Hepatocyte (in vitro differentiated cells): ENCODE results near the gene LXN. TPM values are rescaled to one million over a fixed set of nuclear protein-coding genes. Genes with fewer than 3 reads are reported as not detected.

ENCODE experiments used
- DNase-seq: peaks from one replicate; pipeline ENCODE4 v3.0.0-alpha.2; 2016; ENCODE audit warnings: low spot score
- H2AFZ ChIP-seq: fragments of 200-600 bp; sonication (generic); 2 replicates; pipeline ENCODE4 v1.6.0; 2016; ENCODE audit warnings: antibody characterized with exemption, mild to moderate bottlenecking
- H3K27ac ChIP-seq: fragments of 200-600 bp; sonication (generic); 2 replicates; pipeline ENCODE4 v1.5.1; 2016; ENCODE audit warnings: mild to moderate bottlenecking
- H3K27me3 ChIP-seq: fragments of 200-600 bp; sonication (generic); 2 replicates; pipeline ENCODE4 v1.6.1; 2016
- H3K36me3 ChIP-seq: fragments of 200-600 bp; sonication (generic); replicated peaks from 2 replicates; pipeline ENCODE4 v1.5.1; 2016; ENCODE audit warnings: low read depth; ENCODE audit not compliant: insufficient read depth
- H3K4me1 ChIP-seq: fragments of 200-600 bp; sonication (generic); 2 replicates; pipeline ENCODE4 v1.5.1; 2016; ENCODE audit warnings: mild to moderate bottlenecking, moderate library complexity; ENCODE audit not compliant: insufficient read depth
- H3K4me2 ChIP-seq: fragments of 200-600 bp; sonication (generic); 2 replicates; pipeline ENCODE4 v1.6.0; 2016
- H3K4me3 ChIP-seq: fragments of 200-600 bp; sonication (generic); 2 replicates; pipeline ENCODE4 v1.5.1; 2016; ENCODE audit warnings: mild to moderate bottlenecking
- H3K79me2 ChIP-seq: fragments of 200-600 bp; sonication (generic); 2 replicates; pipeline ENCODE4 v1.6.0; 2017; ENCODE audit warnings: mild to moderate bottlenecking
- H3K9me2 ChIP-seq: fragments of 200-600 bp; sonication (generic); replicated peaks from 2 replicates; pipeline ENCODE4 v1.6.0; 2017; ENCODE audit warnings: mild to moderate bottlenecking; ENCODE audit not compliant: insufficient read depth
- H3K9me3 ChIP-seq: fragments of 200-600 bp; sonication (generic); 2 replicates; pipeline ENCODE4 v1.5.1; 2016; ENCODE audit warnings: low read depth, mild to moderate bottlenecking
- H4K20me1 ChIP-seq: fragments of 200-600 bp; sonication (generic); 2 replicates; pipeline ENCODE4 v1.6.0; 2016; ENCODE audit warnings: mild to moderate bottlenecking; ENCODE audit not compliant: insufficient read depth, poor library complexity, severe bottlenecking
- EZH2 ChIP-seq: fragments of 200-600 bp; sonication (generic); IDR thresholded peaks from 2 replicates; pipeline ENCODE4 v1.6.1; 2016; ENCODE audit warnings: antibody characterized with exemption, mild to moderate bottlenecking, borderline replicate concordance
- EZH2phosphoT487 ChIP-seq: fragments of 200-600 bp; sonication (generic); IDR thresholded peaks from one replicate; pipeline ENCODE4 v1.6.1; 2018; ENCODE audit warnings: antibody characterized with exemption, mild to moderate bottlenecking, low read depth, moderate library complexity; ENCODE audit not compliant: unreplicated experiment, severe bottlenecking
- WGBS: methylation state at CpG from one replicate; pipeline ENCODE4 v1.1.6; 2016; ENCODE audit warnings: low lambda C conversion rate; ENCODE audit errors: missing lambda C conversion rate; 5-methylcytosine and 5-hydroxymethylcytosine counted together
- polyA plus RNA-seq: library from polyadenylated mRNA; unstranded; fragments of >200 nt; fragmentation: Nextera tagmentation; extraction: Ambion mirVana; gene quantifications from 2 replicates; pipeline ENCODE4 v1.2.1, GENCODE V29; 2016
- total RNA-seq: library from RNA; depleted of rRNA; stranded (reverse); fragments of >200 nt; gene quantifications from 2 replicates; pipeline ENCODE4 v1.2.3, GENCODE V29; 2014
- TF ChIP-seq, protein P1 (sequence below): fragments of 200-600 bp; sonication (generic); IDR thresholded peaks from 2 replicates; pipeline ENCODE4 v1.5.1; 2016; ENCODE audit warnings: antibody characterized with exemption, mild to moderate bottlenecking; ENCODE audit not compliant: poor library complexity

Gene LXN
- total and polyA plus RNA-seq, 2 experiments from 2014 or later = 19.6 to 21.3 TPM

DNA sequence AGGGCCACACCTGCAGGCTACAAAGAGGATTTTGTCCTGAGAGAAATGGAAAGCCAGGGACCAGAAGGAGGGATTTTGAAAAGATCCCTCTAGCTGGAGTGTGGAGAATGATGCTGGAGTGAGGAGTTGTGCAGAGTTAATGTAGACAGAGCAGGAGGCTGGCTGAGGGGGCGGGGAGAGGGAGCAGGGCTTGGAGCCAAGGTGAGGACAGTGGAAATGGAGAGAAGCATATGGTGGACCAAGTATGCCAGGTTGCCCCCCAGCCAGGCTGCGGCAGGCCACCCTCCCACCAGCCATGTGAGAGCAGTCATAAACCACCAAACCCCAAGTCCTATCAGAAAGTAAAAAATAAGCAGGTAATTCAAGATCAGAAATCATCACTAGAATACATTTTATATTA, 45.1 kb upstream of the LXN start:
- no peak overlapping the region for H3K4me3 ChIP-seq
- H3K9me3 ChIP-seq = no peaks in the 10 kb centered on the region
- H3K4me2 ChIP-seq = no peak overlapping the region
- H4K20me1 ChIP-seq = no peaks in the 10 kb centered on the region
- peaks cover 2% of the 10 kb centered on the region for H3K79me2 ChIP-seq
- H3K27me3 ChIP-seq = no peaks in the 10 kb centered on the region
- H3K27ac ChIP-seq = peak overlapping the region; percentile 44
- H3K4me1 ChIP-seq = no peaks in the 10 kb centered on the region
- no peak for TF ChIP-seq EZH2
- no peak for TF ChIP-seq EZH2phosphoT487
- TF ChIP-seq, protein P1, sequence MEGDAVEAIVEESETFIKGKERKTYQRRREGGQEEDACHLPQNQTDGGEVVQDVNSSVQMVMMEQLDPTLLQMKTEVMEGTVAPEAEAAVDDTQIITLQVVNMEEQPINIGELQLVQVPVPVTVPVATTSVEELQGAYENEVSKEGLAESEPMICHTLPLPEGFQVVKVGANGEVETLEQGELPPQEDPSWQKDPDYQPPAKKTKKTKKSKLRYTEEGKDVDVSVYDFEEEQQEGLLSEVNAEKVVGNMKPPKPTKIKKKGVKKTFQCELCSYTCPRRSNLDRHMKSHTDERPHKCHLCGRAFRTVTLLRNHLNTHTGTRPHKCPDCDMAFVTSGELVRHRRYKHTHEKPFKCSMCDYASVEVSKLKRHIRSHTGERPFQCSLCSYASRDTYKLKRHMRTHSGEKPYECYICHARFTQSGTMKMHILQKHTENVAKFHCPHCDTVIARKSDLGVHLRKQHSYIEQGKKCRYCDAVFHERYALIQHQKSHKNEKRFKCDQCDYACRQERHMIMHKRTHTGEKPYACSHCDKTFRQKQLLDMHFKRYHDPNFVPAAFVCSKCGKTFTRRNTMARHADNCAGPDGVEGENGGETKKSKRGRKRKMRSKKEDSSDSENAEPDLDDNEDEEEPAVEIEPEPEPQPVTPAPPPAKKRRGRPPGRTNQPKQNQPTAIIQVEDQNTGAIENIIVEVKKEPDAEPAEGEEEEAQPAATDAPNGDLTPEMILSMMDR = no peak
- WGBS = 100% methylated on average over 2 of the region's 2 CpGs
- DNase-seq = no peak
- no peaks in the 10 kb centered on the region for H3K9me2 ChIP-seq
- no peaks in the 10 kb centered on the region for H3K36me3 ChIP-seq
- no peak overlapping the region for H2AFZ ChIP-seq

DNA sequence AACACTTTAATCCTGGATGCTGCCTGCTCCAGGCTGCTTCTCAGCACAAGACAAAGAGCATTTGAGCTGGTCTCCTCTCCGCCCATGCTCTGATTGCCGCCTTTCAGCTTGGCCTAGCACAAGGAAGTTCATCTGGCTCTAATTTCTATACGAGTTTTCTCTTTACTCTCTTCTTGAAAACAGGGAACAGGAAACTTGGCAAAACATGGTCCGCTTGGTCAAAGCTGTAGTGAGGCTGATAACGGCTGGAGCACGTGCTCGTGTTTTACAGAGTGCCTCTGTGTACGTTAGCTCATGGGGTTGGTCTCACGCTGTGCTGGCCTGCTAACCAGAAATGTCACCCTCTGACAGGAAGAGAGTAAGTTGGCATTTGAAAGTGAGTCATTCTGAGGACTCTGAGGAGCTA, 40.6 kb upstream of the LXN start:
- H3K79me2 ChIP-seq = no peaks in the 10 kb centered on the region
- no peaks in the 10 kb centered on the region for H4K20me1 ChIP-seq
- 83% methylated on average over 9 of the region's 9 CpGs for WGBS
- H3K36me3 ChIP-seq = peaks cover 3% of the 10 kb centered on the region
- no peaks in the 10 kb centered on the region for H3K27me3 ChIP-seq
- H2AFZ ChIP-seq = no peak overlapping the region
- no peak overlapping the region for H3K4me2 ChIP-seq
- no peaks in the 10 kb centered on the region for H3K9me2 ChIP-seq
- no peak overlapping the region for H3K4me3 ChIP-seq
- no peak for TF ChIP-seq EZH2phosphoT487
- TF ChIP-seq, protein P1 = no peak
- no peak for TF ChIP-seq EZH2
- peak overlapping the region; percentile 47 for H3K27ac ChIP-seq
- H3K9me3 ChIP-seq = no peaks in the 10 kb centered on the region
- DNase-seq = no peak
- H3K4me1 ChIP-seq = no peaks in the 10 kb centered on the region

DNA sequence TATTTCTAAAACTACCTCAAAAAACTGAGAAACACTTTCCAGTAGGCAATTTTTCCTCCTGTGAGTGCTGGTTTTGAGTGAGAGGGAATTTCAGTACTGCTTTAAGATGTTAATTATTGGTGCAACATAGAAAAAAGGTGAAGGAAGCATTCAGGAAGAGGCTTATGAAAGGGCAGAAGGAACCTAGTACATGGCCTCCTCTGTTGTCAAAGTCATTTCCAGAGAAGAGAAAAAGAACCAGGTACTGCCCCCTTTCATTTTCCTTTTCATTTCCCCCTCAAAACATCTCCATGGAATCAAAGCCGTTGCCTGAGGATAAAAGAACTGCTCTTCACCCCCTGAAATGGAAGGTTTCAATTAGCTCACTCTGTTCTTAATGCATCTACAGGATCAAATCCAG, 40.0 kb upstream of the LXN start:
- H3K79me2 ChIP-seq = no peaks in the 10 kb centered on the region
- WGBS = 84% methylated on average over 1 of the region's 1 CpG
- H3K4me1 ChIP-seq = no peaks in the 10 kb centered on the region
- H4K20me1 ChIP-seq = no peaks in the 10 kb centered on the region
- H3K9me3 ChIP-seq = no peaks in the 10 kb centered on the region
- peaks cover 4% of the 10 kb centered on the region for H3K36me3 ChIP-seq
- DNase-seq = no peak
- TF ChIP-seq EZH2phosphoT487 (no peak), EZH2 (no peak)
- TF ChIP-seq, protein P1 = no peak
- no peak overlapping the region for H2AFZ ChIP-seq
- H3K9me2 ChIP-seq = no peaks in the 10 kb centered on the region
- no peaks in the 10 kb centered on the region for H3K27me3 ChIP-seq
- H3K4me3 ChIP-seq = no peak overlapping the region
- peak overlapping the region; percentile 47 for H3K27ac ChIP-seq
- no peak overlapping the region for H3K4me2 ChIP-seq

DNA sequence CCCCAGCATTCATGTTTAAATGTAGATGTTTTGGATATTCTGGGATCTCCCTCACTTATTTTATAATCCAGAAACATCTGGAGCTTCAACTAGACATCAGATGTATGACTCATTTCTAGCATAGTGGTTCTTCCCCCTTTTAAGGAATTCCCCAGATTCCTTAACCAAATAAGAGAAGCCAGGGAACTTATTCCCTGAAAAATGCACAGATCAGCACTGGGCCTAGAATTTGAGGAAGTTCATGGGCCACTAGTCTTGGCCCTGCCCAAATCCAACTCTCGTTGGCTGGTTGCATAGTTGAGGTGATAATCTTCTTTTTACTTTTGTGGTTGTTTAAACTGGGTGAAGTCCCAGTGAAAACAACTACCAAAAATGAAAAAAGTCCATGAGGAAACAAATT, 39.4 kb upstream of the LXN start:
- no peaks in the 10 kb centered on the region for H3K9me3 ChIP-seq

More for the DNA sequence above, 39.4 kb upstream of the LXN start:
- Histone ChIP-seq H4K20me1 (no peaks in the 10 kb centered on the region), H3K79me2 (no peaks in the 10 kb centered on the region), H3K27ac (peak overlapping the region; percentile 47), H3K36me3 (peaks cover 4% of the 10 kb centered on the region), H3K4me1 (no peaks in the 10 kb centered on the region), H2AFZ (no peak overlapping the region), H3K9me2 (no peaks in the 10 kb centered on the region), H3K4me3 (no peak overlapping the region), H3K27me3 (no peaks in the 10 kb centered on the region), H3K4me2 (no peak overlapping the region)
- DNase-seq = no peak
- WGBS = 92% methylated on average over 1 of the region's 1 CpG
- TF ChIP-seq, protein P1 = no peak
- TF ChIP-seq EZH2 (no peak), EZH2phosphoT487 (no peak)
